AG08396 (cell line): ENCODE results near the gene F2R.
"Not testable (repeated sequence)": the region's sequence is repeated elsewhere in the genome, so short reads cannot be mapped to it uniquely, and the experiment has no call there.

Source experiments
- DNase-seq: peaks from one replicate; pipeline ENCODE4 v3.0.0; 2012; ENCODE audit warnings: low spot score, mixed read lengths

The F2R gene

GRCh38 chr5:76718880-76719279 lies 3.0 kb downstream of the F2R start:
- no peak for DNase-seq

GRCh38 chr5:76720988-76721569 lies 5.2 kb downstream of the F2R start:
- no peak for DNase-seq

DNA sequence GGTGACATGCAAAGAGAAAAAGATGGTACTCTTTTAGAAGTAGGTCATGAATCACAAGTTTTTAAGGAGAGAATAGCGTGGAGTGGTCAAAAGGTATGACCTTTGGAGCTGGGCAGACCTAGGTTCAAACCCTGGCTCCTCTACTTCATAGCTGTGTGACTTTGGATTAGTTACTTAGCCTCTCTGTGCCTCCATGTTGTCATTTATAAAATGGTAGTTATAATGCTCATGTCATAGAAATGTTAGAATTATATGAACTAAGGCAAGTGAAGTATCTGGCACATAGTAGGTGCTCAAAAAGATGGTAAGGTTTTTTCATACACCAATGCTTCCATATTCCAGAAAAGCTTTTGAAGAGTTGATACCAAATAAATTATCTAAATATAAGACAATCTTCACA lies 7.3 kb downstream of the F2R start:
- no peak for DNase-seq

DNA sequence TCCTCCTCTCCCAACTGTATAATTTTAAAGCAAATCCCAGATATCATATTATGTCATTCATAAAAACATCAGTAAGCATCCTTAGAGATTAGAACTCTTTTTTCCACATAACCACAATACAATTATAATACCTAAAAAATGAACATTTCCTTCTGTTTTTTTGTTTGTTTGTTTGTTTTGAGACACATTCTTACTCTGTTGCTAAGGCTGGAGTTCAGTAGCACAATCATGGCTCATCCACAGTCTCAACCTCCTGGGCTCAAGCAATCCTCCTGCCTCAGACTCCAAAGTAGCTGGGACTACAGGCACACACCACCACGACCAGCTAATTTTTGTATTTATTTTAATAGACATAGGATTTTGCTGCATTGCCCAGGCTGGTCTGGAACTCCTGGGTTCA lies 8.0 kb downstream of the F2R start:
- DNase-seq: no peak

- DNase-seq: peak; percentile 67
Measured at GRCh38 chr5:76724871-76725270, 8.9 kb downstream of the F2R start.

- DNase-seq: no peak
Measured at GRCh38 chr5:76728965-76729364, 13.0 kb downstream of the F2R start.

DNA sequence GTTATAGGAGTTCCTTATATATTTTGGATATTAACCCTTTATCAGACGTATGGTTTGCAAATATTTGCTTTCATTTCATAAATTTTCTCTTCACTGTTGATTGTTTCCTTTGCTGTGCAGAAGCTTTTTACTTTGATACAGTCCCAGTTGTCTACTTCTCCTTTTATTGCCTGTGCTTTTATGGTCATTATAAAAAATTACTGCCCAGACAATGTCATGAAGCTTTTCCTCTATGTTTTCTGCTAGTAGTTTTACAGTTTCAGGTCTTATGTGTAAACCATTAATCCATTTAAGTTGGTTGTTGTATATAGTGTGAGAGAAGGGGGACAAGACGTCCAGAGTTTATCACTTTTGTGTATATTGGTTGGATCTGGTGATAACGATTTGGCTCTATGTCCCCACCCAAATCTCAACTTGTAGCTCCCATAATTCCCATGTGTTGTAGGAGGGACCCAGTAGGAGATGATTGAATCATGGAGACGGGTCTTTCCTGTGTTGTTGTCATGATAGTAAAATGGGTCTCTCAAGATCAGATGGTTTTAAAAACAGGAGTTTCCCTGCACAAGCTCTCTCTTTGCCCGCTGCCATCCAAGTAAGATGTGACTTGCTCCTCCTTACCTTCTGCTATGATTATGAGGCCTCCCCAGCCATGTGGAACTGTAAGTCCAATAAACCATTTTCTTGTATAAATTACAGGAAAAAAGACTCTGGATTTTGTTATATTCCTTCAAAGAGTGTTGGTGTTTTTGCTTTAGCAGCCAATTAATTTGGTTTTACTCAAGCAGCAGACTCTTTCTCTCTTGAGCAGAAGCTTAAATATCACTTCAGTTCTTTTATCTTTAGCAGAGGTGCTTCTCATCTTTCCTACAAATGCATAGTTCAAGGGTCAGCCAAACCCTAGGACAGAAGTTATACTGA lies 13.7 kb downstream of the F2R start:
- DNase-seq: no peak

GRCh38 chr5:76732405-76733048 lies 16.6 kb downstream of the F2R start:
- DNase-seq: no peak

- DNase-seq: no peak
Measured at GRCh38 chr5:76733049-76733417, 17.1 kb downstream of the F2R start.

DNA sequence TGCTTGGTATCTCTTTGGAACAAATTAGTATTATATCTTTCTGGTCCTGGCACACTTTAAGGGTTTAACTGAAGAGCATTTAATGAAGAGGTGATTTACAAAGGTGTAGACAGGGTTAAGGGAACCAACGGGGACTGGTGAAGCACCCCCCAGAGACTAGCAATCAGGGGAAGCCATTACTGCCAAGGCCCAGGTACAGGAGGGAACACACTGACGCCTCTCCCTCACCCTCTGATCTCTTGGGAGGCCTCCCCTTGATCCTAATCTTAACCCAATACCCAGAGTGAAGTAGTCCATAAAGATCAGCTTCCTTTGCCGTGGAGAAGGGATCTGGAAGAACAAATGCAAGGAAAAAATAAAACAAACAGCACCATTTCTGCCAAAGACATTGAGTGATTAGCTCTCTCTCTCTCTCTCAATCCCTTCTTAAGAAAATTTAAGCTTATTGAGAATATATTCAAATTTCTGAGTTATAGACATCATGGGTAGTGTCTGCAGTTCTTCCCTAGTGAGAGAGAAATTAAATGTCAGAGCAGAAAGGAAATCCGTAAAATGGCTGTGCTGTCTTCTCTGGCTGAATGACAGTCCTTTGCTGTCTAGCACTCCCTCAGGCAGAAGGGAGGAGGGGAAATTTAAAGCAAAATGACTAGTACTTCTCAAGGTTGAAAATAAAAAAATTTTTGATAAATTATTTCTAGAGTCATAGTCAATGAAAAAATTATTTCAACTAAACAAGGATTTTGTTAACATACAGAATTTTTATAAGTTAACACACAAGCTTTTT lies 20.0 kb downstream of the F2R start:
- DNase-seq: no peak

- DNase-seq: no peak
Measured at GRCh38 chr5:76736679-76737556, 21.0 kb downstream of the F2R start.

DNA sequence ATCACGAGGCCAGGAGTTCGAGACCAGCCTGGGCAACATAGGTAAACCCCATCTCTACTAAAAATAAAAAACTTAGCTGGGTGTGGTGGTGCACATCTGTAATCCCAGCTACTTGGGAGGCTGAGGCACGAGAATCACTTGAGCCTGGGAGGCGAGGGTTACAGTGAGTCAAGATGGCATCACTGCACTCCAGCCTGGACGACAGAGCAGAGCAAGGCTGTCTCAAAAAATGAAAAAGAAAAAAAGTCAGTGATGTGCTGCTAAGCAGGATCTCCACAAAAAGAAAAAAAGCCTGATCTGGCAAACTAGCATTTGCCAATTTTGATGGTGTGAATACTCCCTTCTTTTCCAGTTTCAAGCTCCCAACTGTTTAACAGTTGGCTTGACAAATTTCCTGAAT lies 21.9 kb downstream of the F2R start:
- DNase-seq: no peak

DNA sequence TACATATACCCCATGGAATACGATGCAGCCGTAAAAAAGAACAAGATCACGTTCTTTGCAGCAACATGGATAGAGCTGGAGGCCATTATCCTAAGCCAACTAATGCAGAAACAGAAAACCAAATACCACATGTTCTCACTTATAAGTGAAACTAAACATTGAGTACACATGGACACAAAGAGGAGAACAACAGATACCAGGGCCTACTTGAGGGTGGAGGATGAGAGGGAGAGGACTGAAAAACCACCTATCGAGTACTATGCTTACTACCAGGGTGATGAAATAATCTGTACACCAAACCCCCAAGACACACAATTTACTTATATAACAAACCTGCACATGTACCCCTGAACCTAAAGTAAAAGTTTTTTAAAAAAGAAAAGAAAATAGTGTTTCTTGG lies 25.6 kb downstream of the F2R start:
- DNase-seq: not testable (repeated sequence)

GRCh38 chr5:76742583-76742982 lies 26.7 kb downstream of the F2R start:
- DNase-seq: peak; percentile 42

DNA sequence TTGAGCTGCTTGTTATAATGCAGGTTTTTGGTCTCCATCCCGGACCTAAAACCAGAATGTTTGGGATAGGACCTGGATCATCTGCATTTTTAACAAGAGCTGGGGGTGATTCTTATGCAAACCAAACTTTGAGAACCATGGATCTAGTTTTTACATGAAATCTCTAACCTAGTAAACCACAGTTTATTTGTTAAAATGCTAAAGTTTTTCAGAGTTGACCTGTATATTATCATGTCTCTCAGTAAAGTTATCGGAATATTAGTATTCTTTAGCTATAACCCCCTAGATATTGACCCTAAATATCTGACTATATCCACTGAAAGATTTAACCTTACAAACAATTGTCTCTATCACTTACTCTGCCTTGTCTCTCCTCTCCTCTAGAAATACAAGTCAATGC lies 28.7 kb downstream of the F2R start:
- no peak for DNase-seq

DNA sequence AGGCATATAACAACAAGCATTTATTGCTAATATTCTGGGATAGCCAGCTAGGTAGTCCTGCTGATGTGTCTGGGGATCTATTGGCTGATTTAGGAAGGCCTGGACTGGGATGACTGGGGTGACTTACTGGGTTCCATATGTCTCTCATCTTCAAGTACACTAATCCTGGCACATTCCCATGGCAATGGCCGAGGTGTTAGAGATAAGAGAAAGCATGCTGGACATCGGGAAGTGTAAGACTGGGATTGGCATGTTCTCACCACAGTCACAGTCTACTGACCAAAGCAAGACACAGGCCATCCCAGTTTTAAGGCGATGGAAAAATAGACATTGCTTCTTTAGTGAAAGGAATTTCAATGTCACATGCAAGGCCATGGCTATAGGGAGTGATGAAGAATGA lies 29.7 kb downstream of the F2R start:
- no peak for DNase-seq

DNA sequence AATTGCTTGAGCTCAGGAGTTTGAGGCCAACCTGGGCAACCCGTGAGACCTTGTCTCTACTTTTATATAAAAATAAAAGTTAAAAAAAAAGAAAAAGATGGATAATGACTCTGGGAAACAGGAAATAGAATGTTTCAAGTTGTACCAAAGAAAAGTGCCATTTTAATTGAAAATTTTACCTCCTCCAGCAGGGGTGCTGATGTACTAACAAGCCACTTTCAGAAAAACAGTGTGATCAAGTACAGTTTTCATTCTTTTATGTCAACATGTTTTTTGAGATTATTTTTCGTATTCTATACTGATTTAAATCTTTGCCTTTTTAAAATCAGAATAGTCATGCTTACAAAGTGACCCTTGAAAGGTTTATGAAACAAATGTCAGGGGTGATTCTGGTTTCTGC lies 30.8 kb downstream of the F2R start:
- DNase-seq: no peak

DNA sequence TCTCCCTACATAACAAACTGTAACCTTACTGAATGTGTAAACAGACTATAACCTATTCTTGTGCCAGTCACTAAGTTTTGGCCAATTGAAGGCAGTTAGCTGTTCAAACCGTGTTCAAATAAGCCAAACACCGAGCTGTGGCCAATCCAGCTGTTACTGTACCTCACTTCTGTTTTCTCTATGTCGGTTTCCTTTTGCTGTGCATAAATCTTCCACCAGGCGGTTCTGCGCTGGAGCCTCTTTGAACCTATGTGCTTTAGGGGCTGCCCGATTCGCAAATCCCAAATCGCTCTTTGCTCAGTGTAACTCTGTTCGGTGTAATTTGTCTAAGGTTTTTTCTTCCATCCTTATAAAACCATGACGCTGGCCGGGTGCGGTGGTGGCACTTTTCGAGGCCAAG lies 31.8 kb downstream of the F2R start:
- DNase-seq: no peak

DNA sequence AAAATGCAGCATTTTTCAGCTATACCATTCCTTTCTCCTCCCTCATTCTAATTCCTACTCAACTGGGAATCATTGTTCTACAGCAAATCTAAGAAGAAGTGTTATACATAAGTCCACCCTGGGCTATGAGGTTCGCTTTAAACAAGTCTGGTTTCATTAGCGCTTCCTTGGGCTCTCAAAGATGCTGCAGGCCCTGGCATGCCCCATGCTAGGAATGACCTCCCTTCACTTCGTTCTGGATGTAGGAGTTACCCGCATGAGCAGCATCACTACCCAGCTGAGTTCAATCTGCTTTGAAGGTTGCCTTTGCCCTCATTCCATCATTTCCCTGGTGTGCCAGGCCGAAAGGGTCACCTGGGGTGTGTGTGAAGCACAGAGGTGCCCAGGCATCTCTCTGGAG lies 35.4 kb downstream of the F2R start:
- DNase-seq: no peak

DNA sequence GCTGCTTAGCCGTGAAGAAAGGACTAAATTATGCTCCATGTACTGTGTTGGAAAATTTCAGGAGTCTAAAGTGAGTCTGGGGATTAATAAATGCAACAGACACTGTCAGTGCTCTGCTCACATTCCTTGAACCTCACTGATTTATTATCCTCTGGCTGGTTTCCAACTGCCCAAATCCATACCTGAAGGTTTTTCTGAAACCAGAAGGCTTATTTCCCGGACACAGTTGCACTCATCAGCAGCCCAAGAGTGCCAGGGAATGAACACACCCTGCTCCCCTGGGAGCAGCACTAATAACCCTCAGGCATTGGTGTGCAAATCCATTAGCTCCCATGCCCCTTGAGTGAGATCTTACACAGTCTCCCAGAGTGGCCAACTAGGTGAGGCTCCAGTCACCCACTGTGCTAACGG lies 38.7 kb downstream of the F2R start:
- DNase-seq: no peak
